ENCODE results near the gene UBA1. TPM values are rescaled to one million over a fixed set of nuclear protein-coding genes. Genes with fewer than 3 reads are reported as not detected.

The UBA1 gene
- total RNA-seq = 84.0 and 118 TPM in 2 replicates

DNA sequence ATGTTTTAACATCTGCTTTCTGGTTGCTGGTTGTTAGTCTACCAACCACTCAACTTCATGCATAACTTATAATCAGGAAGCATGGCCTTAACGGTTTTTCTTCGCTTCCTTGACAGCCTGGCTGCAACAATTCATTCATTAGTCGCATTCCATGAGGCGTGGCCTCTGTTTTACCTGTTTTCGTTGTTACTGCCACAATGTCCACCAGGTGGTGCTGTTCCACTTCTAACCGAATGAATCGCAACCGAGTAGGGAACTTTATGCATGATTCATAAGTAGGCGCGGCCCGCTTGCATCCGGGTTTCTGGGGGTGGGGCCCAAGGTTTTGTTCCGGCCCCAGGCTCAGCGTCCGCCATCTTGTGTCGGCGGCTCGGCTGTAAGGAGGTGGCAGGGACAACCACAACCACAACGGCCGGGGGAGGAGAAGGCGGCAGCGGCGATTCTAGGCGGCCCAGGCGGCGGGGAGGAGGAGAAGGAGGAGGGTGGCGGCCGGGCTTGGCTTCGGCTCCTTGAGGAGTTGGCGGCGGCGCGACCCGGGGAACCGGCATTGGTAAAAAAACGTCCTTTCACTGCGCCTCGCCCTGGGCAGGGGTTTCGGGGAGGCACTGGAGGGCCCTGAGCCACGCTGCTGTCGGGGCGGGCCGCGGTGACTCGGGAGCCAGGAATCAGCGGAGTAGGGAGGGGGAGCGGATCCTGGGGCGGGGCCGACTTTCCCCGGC lies at the start of gene UBA1:
TSS of gene UBA1 (plus strand) at position 355 of the 719 bp plus-strand sequence. CDS start 4,974 bp downstream, outside the sequence.

DNA sequence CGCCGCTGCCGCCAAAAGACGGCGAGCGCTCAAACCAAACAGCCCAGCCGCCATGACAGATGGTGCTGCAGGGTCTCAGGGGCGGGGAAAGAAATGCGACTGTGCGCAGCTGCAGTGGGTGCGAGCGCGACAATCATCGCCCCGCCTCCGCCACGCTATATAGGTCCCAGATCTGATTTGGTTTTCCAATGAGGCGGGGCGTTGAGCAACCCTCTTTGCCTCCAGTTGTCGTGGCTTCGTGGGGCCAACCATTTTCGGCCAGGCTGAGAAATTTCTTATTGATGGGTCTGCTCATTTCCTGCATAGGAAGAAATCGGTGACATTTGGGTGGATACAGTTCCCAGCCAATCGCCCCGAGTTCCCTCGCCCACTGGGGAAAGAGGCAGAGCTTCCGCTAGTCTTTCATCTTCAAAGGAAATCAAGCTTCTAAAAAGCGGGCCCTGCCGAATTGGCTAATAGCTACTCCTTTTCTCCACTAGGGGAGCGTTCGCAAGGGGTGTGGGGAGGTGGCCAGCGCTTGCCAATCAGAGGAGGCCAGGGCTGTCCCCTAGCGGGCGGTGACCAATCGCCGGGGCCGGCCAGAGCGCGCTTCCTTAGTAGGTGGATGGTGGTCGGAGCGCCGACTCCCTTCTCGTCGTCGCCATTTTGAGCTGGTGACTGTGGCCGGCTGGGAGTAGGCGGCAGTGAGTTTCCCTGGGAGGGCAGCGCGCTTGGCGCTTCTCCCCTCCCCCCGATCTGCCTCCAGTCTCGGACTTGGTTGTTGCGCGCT lies 48.8 kb upstream of the UBA1 start, which contains the start of the genes NDUFB11 and RBM10:
TSS of gene NDUFB11 (minus strand) at position 77 of the 769 bp plus-strand sequence. CDS start at position 54, 23 bp downstream.
TSS of gene RBM10 (plus strand) at position 596 of the 769 bp plus-strand sequence. CDS start 2,261 bp downstream, outside the sequence.

DNA sequence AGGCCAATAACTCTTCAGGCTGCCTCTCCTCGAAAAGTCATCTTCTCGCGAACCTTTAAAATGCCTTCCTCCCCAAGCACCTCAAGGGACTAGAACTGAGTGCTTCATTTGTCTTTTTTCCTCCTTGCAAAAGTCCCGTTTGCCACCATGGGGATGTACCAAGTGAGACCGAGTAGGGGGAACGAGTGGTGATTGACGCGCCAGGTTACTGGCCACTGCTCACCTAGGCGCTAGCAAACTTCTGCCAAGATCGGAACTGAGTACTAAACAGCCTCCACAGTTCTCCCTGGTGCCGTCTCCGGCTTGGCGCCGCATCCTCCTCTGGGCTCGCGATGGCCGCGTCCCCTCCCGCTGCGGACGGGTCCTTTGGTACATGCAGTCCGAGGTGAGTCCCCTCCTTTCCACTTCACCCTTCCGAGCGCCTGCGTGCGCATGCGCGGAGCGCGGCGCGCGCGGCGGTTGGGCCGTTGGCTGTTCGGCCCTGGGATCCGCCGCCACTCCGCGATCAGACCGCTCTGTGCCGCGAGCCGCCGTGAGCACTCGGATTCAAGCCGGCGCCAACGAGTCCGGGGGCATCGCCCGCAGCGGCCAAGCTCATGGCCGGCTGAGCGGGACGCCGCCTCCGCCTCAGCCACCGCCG lies 24.8 kb downstream of the UBA1 start, which contains the start of gene CDK16:
TSS of gene CDK16 (plus strand) at position 402 of the 640 bp plus-strand sequence. CDS start 4,877 bp downstream, outside the sequence.

DNA sequence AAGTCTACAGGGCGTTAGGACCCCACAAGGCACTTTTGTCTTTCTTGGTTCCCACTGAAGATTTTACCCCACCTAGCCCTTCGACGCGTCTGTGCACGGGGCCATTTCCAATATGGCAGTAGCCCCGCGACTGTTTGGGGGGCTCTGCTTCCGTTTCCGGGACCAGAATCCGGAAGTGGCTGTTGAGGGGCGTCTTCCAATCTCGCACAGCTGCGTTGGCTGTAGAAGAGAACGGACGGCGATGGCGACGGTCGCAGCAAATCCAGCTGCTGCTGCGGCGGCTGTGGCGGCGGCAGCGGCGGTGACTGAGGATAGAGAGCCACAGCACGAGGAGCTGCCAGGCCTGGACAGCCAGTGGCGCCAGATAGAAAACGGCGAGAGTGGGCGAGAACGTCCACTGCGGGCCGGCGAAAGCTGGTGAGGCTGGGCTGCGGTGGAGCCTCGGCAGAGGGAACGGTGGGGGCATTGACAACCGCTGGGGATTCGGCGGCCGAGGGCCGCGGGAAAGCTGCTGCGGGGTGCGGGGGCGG lies 39.2 kb downstream of the UBA1 start, which contains the start of gene USP11:
TSS of gene USP11 (plus strand) at position 207 of the 530 bp plus-strand sequence. CDS start at position 242, 35 bp downstream.

Other genes starting within 250 kb of the UBA1 start
- gene RGN, start 115.4 kb upstream of the UBA1 start, total RNA-seq = 0.24 and 0.43 TPM in 2 replicates
- 43.3 and 45.5 TPM in 2 replicates for gene NDUFB11, start 49.1 kb upstream of the UBA1 start, total RNA-seq
- gene RBM10, start 48.6 kb upstream of the UBA1 start, total RNA-seq = 29.0 and 43.4 TPM in 2 replicates
- gene CDK16, start 24.9 kb downstream of the UBA1 start, total RNA-seq = 102 and 118 TPM in 2 replicates
- gene USP11, start 39.2 kb downstream of the UBA1 start, total RNA-seq = 5.8 and 18.3 TPM in 2 replicates
- gene ZNF157, start 176.7 kb downstream of the UBA1 start, total RNA-seq = 0.24 TPM in 1 of 2 replicates, not detected in the other